HG03039 (cell line): Measurements from ENCODE around the gene SLC39A3.
A peak's percentile ranks its signal among the peaks of the same experiment; 100 is the strongest.

Experiments used
- ATAC-seq: cut with Tn5 transposase; IDR thresholded peaks from one replicate; pipeline ENCODE4 v1.9.1; 2021; ENCODE audit warnings: mild to moderate bottlenecking, moderate library complexity; ENCODE audit not compliant: unreplicated experiment

SLC39A3 gene

DNA sequence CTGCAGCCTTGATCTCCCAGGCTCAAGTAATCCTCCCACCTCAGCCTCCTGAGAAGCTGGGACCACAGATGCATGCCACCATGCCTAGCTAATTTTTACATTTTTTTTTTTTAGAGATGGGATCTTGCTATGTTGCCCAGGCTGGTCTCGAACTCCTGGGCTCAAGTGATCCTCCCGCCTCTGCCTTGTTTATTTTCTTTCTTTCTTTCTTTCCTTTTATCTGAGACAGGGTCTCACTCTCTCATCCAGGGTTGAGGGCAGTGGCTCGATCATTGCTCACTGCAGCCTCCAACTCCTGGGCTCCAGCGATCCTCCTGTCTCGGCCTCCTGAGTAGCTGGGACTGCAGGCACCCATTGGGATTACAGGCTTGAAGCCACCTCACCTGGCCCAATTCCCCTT lies 33.6 kb downstream of the SLC39A3 start:
- ATAC-seq, result no peak

DNA sequence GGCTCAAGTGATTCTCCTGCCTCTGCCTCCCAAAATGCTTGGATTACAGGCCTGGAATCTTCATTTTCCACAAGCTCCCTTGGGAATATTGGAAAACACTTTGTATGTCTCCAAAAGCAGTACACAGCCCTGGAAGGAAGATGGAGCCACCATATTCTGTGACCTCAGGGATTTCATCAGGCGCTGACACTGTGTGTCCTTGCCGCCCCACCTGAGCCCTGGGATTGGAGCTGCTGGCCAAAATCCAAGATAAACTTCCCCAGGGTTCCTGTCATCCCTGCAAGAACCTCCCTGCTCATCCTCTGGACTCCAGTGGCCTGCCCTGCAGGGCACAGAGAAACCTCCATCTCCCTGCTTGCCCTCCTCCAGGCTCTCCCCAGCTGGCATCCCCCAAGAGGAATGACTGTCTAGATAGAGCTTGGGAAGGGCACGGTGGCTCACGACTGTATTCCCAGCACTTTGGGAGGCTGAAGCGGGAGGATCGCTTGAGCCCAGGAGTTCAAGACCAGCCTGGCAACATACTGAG lies 36.1 kb downstream of the SLC39A3 start:
- ATAC-seq, result no peak

DNA sequence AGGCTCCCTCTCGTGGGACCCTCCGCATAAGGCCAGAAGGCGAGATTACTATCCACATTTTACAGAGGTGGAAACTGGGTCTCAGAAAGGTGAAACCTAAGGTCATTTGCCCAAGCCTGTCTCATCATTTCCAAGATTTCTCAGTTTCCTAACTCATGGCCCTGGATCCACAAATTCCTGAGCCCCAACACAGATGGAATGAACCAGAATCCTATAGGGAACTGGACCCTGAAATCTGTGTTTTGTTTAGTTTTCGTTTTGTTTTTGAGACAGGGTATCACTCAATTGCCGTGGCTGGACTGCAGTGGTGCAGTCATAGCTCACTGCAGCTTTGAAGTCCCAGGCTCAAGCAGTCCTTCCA lies 36.8 kb downstream of the SLC39A3 start:
- no peak for ATAC-seq

DNA sequence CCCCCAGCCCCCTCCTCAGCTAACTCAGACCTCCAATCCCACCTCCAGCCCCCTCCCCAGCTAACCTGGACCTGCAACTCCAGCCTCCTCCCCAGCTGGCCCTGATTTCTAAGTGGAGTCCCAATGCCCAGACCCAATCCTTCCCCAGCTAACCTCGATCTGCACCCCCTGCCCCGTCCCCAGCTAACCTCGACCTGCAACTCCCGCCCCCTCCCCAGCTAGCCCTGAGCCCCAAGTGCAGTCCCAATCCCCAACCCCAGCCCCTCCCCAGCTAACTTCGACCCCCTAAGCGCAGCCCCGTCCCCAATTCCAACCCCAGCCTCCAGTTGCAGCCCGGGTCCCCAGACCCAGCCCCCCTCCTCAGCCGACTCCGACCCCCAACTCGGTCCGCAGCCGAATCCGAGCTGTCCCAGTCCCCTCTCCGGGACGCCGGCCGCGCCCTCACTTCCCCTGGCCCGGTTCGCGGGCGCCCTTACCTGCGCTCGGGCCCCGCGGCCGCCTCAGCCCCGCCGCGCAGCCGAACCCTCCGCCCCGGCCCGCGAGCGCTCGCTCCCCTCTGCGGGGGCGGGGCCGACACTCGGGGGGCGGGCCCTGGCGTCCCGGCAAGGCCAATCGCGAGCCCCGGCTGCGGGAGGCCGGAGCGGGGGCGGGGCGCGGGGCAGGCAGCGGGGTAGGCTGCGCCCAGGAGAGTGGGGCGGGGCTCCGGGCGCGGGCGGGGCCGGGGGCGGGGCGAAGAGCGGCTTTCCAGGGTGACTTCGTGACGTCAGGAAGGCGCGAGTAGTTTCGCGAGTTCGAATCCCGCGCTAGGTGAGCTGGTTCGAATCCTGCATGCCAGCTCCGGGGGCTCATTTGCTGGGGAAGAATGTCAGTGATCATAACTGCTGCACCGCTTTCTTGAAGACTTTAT lies 37.4 kb downstream of the SLC39A3 start, which contains the start of gene GNG7:
GNG7 (minus strand) TSS at position 525 of the 907 bp plus-strand sequence. CDS start 182,006 bp downstream, outside the sequence.
- ATAC-seq, result peak; percentile 81

DNA sequence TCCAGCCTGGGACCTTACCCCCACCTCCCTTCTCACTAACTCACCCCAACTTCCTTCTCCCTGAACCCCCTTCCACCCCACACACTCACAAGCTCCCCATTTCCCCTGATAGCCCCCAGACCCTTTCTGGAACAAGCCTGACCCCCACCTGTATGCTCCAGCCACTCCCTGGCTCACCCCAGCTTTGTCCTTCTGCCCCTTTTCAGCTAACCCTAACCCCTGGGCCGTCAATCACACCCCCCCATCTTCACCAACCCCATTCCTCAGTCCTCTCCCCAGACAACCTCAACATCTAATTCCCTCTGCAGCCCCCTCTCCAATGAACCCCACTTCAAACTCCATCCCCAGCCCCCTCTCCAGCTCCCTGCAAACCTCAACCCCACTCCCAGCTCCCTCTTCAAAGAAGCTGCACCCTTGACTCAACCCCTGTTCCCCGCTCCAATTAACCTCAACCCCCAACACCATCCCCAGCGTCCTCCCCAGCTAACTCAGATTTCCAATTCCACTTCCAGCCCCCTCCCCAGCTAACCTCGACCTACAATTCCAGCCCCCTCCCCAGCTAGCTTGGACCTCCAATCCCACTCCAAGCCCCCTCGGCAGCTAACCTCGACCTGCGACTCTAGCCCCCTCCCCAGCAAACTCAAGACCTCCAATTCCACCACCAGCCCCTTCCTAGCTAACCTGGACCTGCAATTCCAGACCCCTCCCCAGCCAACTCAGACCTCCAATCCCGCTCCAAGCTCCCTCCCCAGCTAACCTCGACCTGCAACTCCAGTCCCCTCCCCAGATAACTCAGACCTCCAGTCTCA lies 38.3 kb downstream of the SLC39A3 start:
- no peak for ATAC-seq

DNA sequence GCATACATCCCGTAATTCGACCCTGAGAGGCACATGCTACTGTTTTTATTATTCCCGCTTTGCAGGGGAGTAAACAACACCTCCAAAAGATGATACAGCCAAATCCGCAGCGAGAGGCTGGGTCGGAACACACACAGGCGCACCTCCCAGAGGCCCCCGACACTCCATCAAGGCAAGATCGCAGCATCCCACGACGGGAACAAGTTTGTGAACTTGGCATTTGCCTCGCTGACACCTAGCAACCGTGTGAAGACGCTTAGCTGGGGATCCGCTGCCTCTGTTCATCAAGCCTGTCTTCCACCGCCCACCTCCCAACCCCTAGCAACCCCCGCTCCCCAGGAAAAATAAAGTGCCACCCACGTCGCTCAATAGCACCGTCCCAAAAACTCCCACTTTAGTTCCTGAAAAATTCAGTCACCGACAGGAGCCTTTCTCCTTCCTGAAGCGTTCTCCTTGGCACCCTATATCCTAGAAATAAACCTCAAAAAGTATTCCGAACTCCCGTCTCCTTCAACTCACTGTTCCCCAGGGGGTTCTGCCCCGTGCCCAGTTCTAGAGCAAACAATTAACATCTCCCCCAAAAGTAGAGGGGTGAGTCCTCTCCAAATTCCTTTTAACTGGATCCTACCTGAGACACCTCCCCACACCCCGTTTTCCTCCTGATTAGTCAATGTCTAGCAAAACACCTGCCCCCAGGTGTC lies 39.0 kb downstream of the SLC39A3 start:
- no peak for ATAC-seq

DNA sequence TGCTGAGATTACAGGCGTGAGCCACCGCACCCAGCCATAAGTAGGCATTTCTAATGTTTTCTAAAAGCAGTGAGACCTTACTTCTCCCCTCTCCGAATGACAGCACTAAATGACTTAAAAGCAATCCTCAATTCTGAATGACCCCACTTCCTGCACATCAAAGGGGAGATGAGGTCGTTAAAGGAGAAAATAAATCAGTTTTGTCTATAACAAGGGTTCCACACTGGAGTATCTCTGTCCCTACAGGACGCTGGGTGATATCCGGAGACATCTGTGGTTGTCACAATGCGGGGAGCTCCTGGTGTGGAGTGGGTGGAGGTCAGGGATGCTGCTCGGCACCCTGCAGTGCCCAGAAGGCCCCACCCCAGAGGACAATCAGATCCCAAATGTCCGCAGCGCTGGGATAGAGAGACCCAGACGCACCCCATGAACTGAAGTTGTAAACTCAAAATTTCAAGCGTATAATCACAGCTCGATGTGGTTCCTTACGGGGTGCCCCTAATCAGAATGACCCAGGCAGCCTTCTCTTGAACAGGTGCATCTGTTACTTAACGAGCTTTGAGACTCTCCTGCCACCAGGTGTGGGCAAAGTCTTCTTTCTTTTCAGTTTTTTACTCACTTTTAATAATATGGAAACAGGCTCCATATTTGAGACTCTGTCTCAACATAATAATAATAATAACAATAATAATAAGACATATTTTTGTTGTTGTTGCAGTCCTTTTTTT lies 40.2 kb downstream of the SLC39A3 start:
- ATAC-seq, result no peak

DNA sequence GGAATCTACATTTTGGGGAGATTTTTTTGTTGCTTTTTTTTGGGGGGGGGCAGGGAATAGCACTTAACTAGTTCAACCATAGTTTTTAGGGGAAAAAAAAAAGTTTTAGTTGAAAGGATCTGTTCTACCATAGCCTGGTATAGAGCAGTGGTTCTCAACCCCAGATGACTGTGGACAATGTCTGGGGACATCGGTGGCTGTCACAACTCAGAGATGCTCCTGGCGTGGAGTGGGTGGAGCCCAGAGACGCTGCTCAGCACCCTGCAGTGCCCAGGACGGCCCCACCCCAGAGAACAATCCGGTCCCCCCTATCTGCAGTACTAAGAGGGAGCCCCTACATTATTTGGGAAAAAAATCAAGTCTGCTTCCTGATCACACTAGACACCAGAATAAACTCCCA lies 45.6 kb downstream of the SLC39A3 start:
- ATAC-seq, result no peak

DNA sequence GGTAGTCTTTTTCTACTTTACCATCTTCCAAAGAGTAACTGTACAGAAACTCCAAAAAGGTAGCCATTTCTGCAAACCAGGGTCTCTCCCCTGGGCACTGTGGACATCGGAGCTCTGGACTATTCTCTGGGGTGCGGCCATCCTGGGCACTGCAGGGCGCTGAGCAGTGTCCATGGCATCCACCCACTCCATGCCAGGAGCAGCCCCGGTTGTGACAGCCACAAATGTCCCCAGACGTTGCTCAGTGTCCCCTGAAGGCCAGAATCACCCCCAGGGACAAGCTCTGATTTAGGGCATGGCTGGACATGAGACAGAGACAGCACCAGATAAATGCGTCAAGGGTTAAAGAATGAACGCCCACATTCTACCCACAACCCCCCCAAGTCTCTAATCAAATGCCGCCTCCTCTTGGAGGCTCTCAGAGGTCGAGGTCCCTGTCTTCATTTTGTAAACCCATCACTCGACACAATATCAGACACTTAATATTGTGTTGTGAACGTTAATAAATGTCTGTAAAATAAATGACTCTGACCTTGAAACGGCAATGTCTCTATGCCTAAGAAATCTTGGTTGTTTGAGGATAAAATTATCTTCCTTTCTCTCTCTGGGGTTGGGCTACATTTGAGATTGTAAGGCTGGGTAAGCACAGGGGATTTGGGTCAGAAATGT lies 46.2 kb downstream of the SLC39A3 start:
- ATAC-seq, result no peak

DNA sequence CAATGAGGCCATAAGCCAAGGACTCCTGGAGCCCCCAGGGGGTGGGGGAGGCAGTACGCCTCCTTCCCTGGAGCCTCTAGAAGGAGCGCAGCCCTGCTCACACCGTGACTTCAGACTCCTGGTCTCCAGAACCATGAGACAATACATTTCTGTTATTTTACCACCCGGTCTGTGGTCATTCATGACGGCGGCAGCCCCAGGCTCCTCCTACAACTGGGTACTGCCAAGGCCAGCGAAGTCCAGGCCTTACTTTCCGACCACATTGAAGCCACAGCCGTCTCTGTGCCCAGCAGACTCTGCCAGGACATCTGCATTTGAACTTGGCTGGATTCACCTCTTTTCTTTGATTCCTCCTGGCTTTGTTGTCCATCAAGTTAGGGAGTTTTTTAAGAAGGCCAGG lies 47.9 kb downstream of the SLC39A3 start:
- ATAC-seq, result no peak

DNA sequence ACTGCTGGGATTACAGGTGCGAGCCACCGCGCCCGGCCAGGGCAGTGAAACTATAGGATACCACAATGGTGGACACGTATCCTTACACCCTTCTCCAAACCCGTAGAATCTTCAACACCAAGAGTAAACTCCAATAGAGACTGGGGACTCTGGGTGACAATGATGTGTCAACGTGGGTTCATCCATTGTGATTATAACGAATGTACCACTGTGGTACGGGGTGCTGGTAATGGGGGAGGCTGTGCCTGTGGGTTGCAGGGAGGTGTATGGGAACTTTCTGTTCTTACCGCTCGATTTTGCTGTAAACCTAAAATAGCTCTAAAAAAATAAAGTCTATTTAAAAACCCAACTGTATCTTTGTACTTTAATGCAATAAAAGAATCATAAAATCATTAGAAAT lies 49.0 kb downstream of the SLC39A3 start:
- no peak for ATAC-seq

DNA sequence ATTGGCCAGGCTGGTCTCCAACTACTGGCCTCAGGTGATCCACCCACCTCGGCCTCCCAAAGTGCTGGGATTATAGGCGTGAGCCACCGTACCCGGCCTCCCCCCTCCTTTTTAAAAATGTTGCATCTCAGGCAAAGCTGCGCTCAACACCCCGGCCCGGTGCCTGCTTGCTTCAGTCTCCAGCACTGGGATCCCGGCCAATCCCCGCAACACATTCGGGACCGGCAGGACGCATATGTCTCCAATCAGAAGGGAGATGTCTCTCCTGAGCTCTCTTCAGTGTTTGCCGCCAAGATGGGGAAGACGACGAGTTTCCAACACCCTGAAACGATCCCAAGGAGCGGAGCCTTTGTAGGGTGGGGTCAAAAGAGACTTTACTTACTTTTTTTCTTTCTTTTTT lies 53.5 kb downstream of the SLC39A3 start:
- ATAC-seq, result no peak

DNA sequence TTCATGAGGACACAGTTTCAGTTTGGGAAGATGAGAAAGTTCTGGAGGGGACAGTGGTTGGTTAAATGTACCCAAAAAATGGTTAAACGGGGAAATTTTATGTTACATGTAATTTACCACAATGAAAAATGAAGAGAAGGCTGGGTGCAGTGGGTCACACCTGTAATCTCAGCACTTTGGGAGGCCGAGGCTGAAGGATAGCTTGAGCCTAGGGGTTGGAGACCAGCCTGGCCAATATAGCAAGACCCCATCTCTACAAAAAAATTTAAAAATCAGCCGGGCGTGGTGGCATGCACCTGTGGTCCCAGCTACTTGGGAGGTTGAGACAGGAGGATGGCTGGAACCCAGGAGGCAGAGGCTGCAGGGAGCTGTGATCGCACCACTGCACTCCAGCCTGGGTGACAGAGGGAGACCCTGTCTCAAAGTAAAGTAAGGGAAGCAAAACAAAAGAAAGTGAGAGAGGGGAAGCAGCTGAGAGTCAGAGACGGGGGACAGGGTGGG lies 54.6 kb downstream of the SLC39A3 start:
- ATAC-seq, result no peak

DNA sequence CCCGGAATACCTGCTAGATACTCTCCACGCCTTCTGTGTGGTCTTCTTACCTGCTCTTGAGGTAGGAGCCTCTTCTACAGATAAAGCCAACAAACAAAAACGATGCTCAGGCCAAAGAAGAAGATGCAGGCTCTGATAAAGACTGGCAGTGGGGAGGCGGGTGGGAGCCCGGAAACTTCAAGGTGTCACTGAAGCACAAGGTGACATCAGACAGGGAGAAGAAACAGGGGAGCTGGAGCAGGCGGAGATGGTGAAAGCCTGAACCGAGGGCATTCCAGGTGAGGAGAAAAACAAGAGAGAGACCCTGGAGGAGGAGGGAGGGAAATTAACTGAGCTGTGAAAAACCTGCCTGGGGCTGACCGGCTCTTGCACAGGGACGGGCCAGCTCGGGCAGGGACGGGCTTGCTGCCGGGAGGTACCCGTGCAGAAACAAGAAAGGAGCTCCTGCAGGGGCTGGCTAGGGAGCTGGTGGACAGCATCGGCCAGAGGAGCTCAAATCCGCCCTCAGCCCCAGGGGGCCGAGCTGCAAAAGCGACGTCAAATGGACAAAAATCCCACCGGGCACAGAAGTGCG lies 56.3 kb downstream of the SLC39A3 start:
- no peak for ATAC-seq
